GM18951 (cell line): ENCODE results near the gene NKAPL.

Source experiments
- POLR2A ChIP-seq: IDR thresholded peaks from 4 replicates; pipeline ENCODE4 v1.6.1; 2011; ENCODE audit warnings: mild to moderate bottlenecking; ENCODE audit not compliant: insufficient read length, insufficient read depth; ENCODE audit errors: extremely low read depth
- in situ Hi-C: fragments of 300-500 bp; cut with MboI; formaldehyde crosslinking; loops from one replicate; pipeline ENCODE4 v1.12.0; 2022; ENCODE audit warnings: low sequenced_read_pairs, mixed read lengths, inconsistent platforms; ENCODE audit not compliant: unreplicated experiment

NKAPL gene

DNA sequence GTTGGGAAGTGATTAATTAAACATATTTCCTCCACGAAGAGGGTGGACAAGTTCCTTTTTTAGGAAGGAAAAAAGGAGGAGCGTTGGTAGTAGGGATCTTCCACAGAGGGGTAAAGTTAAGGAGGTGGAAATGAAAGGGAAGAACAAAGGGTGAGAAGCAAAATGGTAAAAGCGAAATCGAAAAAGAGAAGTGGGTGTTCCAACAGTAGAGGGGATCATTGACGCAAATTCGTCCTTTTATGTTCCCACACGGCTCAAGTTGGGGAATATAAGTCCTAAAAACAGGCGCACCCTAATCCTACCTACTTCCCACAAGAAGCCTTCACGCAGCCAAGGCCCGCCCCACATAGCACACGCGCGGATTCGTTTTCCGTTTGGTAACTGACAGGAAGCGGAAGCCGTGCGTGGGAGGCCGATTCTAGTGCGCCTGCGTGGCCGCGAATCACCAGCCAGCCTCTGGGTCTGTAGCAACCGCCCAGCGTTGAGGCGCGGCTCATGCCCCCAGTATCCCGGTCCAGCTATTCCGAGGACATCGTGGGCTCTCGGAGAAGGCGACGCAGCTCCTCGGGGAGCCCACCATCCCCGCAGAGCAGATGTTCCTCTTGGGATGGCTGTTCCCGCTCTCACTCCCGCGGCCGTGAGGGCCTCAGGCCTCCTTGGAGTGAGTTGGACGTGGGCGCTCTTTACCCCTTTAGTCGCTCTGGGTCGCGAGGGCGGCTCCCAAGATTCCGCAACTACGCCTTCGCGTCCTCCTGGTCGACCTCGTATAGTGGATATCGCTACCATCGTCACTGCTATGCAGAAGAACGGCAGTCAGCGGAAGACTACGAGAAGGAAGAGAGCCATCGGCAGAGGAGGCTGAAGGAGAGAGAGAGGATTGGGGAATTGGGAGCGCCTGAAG is at the start of gene NKAPL:
Gene NKAPL, plus strand, starts transcription at position 421 of the 901 bp plus-strand sequence. Its CDS starts 75 bp downstream, at position 496.
- TF ChIP-seq POLR2A = peak; percentile 26

DNA sequence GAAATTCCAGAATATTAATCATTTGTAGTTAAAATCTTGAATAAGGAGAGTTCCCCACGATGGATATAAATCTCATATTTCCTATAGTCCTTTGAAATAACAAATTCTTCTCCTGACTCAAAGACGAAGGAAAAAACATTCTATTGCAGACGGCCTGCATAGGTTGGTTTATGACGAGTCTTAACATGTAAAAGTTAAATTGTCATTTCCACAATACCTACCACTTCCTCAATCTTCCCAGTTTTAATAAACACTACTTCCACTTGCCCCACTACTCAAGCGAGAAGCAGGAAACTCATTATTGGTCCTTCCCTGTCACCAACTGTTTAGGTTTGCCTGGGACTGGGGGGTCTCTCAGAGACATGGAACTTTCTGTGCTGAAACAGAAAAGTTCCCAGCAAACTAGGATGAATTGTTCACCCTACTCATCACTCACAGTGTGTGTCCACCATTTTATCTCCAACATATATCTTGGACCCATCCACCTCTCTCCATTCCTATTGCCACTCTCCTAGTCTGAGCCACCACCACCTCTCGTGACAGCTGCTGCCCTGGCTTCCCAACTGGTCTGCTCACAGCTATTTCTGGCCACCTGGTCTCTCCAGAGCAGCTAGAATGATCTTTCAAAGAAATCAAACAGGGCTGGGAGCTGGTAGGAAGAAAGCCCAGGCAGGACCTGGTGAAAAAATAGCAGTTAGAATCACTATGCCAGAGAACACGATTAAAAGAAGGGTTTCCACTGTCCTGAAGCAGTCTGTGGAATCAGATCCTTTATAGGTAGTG is 49.2 kb upstream of the NKAPL start:
- TF ChIP-seq POLR2A = no peak
- in situ Hi-C loops = no loop called here

More for the DNA sequence above, at the start of gene NKAPL:
- in situ Hi-C loops = no loop called here

DNA sequence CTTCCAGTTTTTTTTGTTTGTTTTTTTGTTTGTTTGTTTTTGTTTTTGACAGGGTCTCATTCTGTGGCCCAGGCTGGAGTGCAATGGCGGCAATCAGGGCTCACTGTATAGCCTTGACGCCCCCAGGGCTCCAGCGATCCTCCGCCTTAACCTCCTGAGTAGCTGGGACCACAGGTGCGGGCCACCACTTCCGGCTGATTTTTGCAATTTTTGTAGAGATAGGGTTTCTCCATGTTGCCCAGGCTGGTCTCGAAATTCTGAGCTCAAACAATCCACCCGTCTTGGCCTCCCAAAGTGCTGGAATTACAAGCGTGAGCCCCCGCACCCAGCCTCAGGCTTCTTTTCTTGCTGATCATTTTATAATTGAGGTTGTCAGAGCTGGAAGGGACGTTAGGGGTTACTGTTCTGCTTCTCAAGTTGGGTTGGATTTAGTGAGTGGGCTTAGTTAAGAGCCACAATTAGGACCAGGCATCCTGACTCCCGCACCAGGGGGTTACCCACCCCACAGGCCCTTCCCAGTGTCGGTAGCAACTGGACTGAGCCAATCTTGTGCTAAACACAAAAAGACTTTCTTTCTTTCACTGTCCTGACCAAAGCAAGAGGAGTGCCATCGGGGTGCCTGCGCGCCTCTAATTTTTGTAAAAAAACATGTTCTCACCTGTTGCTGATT is 47.1 kb upstream of the NKAPL start:
- in situ Hi-C loops = no loop called here
- TF ChIP-seq POLR2A = no peak

DNA sequence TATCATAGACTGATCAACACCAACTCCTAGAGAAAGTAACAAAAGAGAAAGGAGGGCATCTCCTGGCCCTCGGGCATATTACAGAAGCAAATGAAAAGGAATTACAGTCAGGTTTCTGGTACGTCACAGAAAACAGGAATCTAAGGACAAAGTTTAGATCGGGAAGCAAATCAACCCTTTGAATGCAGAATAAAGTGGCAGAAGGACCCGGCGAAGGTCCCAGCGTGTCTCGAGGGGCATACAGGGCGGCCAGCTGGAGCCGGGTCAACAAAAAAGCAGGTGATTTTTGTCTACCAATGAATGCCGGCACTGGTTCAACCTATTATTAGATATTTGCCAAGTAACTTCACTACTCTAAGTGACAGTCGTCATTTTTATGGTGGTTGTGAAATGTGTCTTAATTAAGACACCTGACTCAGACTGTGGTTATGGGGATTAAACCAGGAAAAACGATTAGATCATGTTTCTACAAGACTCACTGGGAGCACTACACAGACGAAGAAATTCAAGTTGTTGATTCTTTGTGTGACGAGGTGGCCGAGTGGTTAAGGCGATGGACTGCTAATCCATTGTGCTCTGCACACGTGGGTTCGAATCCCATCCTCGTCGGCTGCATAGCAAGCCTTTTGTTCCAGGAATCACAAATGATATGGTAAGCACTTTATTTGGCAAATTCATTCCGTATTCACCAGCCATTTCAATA is 46.4 kb upstream of the NKAPL start:
- no peak for TF ChIP-seq POLR2A
- in situ Hi-C loops = no loop called here

DNA sequence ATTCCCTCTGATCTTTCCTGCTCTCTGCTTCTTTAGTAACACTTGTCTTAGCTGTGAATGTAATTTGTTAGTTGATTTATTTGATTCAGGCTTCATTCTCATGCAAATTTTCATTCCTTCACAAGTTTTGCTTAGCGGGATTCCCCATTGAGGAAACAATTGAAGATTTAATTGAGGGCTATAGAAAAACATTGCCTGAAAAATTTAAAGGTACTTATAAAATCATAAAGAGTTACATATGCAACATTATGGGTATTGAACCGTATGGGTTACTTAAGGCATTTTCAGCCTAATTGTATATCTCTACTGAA is 45.9 kb upstream of the NKAPL start:
- no peak for TF ChIP-seq POLR2A

DNA sequence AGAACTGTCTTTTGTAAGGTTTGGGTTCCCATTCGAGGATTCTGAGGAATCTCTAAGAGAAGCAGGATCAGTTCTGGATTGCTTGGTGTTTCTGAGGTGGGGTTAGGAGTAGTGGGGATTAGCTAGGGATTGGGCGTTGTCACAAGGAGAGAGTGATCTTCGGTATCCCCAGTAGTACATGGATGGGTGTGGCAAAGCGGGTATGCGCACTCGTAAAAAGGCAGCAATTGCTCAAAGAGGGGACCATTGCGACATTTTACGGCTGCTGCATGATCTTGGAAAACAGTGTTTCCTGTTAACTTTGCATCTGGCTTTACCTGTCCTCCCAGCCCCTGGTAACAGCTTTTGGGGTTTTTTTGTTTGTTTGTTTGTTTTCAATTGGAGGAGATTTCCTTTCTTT is 43.7 kb upstream of the NKAPL start:
- in situ Hi-C loops = no loop called here
- TF ChIP-seq POLR2A = no peak

More for the DNA sequence above, 45.9 kb upstream of the NKAPL start:
- in situ Hi-C loops = no loop called here

DNA sequence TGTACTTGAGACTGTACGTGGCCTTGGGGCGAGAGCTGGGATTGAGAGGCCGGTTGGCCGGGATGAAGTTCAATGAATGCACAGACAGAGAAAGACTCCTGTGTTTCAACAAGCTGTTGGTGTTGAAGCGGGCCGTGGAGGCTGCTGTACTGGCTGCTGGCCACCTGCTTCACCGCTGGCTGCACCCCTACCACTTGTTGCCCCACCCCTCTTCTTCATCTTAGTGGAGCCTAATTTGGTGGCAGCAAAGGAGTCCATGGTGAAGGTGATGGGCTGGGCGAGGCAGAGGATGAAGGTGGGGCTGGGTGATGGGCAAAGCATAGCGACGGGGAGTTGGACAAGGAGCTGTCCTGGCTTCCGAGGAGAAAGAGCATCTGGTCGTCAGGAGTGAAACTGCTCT is 41.2 kb upstream of the NKAPL start:
- in situ Hi-C loops = no loop called here
- no peak for TF ChIP-seq POLR2A

DNA sequence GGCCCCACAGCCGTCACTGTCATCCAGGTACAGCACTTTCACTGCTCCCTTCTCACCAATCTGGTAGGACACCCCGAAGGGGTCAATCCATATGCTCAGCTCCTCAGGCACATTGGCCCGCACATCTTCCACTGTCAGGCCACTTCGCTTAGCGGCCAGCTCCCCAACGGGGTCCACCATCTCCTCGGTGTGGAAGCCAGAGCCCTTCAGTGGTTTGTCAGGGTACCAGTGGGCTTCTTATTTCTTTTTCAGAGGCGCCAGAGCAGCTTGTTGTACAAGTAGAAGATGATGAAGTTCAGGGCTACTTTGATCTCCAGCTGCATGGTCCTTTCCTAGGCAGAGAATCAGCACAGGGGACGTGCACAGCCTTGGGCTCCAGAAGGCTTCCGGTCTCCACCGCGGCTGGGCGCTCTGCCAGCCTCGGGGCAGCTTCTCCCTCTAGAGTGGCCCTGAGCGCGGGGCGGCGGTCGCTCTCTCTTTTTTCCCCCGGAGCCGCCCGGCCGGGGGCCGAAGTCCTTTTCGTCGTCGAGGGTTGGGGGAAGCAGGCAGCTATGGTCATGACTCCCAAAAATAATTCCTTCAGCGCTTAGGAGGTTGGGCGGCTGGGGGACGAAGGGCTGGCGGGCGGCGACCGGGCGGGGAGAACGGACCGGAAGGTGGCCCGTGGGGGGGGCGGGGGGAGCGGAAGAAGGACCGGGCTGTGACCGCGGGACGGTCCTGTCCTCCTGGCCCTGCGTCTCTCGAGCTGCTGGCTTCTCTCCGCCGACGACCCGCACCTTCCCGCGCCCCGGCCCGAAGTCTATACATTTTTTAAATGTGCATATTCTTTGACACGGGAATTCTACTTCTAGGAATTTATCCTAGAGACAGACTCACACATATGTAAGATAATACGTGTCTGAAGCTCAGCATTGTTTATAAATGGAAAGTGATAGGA is 40.5 kb upstream of the NKAPL start:
- TF ChIP-seq POLR2A = peak; percentile 54
- in situ Hi-C loops = no loop called here

DNA sequence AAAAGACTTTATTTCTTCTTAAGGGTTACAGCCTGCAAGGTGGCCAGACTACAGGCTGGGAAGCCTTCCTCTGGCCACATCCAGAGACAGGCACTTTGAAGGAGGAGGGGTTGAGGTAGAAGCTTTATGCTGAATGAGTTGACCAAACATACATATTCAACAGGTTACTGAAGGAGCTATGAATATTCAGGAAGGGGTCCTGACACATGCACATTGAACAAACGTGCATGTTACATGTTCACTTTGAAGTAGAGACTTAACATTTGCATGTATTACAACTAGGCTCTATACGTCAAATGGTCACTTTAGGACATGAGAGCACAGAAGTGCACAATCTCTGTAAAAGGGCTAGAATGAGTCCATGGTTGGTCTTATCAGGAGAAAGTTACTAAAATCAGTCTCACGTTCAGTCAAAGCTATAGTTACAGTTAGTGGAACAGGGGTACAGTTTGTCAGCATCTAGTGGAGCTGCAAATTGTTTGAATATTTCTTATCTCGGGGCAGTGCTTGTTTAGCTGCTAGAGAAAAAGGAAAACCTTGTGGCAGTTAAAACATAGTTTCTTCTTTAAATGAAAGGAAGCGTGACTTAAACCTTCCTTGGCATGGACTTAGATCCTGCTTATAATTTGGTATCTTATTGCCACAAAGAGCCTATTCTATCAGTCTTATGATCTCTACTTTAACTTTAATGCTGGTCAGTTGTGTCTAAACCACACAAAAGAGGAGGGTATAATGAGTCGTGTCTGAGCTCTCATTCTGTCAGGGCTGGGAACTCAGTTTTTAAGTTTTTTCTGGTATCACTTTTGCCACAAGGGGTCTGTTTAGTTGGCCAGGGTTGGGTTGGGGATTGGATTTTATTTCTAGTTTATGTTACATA is 38.6 kb upstream of the NKAPL start:
- no peak for TF ChIP-seq POLR2A
- in situ Hi-C loops = no loop called here

DNA sequence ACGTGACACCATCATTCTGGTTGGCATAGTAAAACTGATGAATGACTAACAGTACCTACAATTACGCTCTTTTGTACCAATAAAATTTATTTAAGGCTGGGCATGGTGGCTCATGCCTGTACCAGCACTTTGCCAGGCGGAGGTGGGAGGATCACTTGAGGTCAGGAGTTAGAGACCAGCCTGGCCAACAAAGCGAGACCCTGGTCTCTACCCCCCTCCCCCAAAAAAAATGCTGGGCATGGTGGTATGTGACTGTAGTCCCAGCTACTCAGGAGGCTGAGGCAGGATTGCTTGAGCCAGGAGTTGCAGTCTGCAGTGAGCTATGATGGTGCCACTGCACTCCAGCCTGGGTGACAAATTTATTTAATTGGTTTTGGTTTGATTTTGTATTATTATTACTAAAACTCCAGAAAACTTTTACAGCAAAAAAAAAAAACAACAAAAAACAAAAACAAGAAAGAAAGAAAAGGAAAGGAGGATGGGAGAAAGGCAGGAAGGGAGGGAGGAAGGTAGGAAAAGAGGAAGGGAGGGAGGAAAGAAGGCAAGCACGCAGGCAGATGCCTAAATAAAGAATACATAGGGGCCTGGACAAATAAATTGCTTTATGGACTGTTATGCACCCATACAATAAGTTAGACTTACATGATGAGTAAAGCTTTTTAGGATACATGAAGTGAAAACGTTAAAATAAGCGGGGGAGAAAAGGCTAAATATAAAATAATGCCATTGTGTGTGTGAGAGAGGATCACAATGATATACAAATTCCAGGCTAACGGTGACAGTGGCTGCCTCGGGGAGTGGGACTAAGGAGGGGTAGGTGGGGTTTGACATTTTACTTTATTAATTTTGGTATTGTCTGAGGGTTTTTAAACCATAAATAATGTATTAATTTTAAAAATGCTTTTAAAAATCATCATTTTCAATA is 34.7 kb upstream of the NKAPL start:
- no peak for TF ChIP-seq POLR2A
- in situ Hi-C loops = no loop called here

DNA sequence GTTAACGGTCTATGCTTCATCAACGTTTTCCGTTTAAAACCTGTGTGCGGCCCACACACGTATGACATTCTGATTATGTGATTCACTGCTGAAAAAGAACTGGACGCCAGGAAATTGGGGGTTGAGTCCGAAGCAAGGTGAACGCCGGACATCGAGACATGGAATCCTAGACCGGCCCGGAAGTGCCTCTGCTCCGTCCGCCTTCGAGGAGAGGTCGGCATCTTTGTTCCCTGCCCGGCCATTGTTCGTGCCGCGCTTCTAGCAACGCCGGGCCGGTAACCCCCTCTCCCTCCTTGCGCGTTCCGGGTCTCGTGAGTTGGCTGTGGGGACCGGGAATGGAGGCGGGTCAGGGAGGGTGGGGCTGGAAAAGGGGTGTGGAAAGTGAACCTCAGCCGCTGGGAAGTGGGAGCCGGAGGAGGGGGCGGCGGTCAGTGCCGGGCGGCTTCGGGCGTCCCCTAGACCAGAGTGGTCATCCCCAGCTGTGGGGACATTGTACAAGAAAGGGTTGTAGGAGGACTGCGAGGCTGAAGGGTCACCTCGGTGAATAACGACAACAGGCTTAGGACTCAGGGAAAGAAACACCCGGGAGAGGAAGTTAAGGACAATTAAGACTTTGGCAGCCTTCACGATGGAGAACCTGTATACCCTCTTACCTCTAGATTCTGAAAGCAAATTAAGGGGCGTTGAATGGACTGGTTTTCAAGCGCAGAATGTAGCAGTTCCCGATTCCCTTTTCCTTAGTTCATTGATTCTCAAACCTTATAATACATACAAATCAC is 33.9 kb upstream of the NKAPL start, which contains the start of gene ZSCAN9:
Gene ZSCAN9, plus strand, starts transcription at position 220 of the 779 bp plus-strand sequence. CDS start 1,810 bp downstream, outside the sequence.
- in situ Hi-C loops = no loop called here
- peak; percentile 79 for TF ChIP-seq POLR2A
